Sciatic nerve (tissue), 2 donors: ENCODE measurements around the gene TSPO2. TPM values are rescaled to one million over a fixed set of nuclear protein-coding genes. Genes with fewer than 3 reads are reported as not detected.

Source experiments
- ATAC-seq: fragments of 200-7000 bp; cut with Tn5 transposase; one replicate; pipeline ENCODE4 v1.9.1; 2020; ENCODE audit warnings: mild to moderate bottlenecking, moderate library complexity
- DNase-seq: peaks from one replicate; pipeline ENCODE4 v3.0.0-alpha.2; 2020; ENCODE audit warnings: low spot score
- intact Hi-C: fragments of 100-400 bp; cut with DNase I; formaldehyde crosslinking; loops from one replicate; pipeline ENCODE4 v1.14.2; 2022
- total RNA-seq: library from RNA; stranded (reverse); fragmentation: NEBNext Ultra II Directional; extraction: Animal tissue kit (Norgen Biotek cat#: 25700); gene quantifications from one replicate; pipeline ENCODE4 v1.2.1, GENCODE V29; 2021
- donor health status: DM: no; HTN: no; CAD: no.
- donor health status: DM: no; HTN: no; CAD: no.

Gene TSPO2
- total RNA-seq, 1 donor from 2014 or later: 0.53 TPM

DNA sequence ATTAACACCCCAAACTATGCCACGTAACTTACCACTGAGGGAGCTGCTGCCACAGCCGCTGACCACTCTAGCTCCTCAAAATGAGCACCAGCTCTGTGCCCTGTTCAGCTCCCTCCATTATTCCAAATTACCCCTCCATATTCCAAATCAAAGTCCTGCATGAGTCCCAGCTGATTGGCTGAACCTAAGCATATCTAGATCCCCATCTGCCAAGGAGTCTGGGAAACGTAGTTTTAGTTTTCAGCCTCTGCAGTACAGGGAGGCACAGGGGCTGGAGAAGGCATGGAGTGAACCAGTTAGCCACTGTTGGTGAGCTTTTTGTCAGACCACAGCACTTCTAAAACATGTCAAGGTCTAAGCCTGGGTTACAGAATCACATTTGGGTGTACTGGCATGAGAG lies 19.2 kb upstream of the TSPO2 start:
- ATAC-seq: no peak
- no peak for DNase-seq
- intact Hi-C loops: no loop called here

GRCh38 chr6:41025966-41026530 lies 16.2 kb upstream of the TSPO2 start:
- intact Hi-C loops: loop anchor here (5.0 kb wide), 1 partner anchor 779 kb away; no protein-coding TSS in a partner anchor
- DNase-seq: no peak
- no peak for ATAC-seq

DNA sequence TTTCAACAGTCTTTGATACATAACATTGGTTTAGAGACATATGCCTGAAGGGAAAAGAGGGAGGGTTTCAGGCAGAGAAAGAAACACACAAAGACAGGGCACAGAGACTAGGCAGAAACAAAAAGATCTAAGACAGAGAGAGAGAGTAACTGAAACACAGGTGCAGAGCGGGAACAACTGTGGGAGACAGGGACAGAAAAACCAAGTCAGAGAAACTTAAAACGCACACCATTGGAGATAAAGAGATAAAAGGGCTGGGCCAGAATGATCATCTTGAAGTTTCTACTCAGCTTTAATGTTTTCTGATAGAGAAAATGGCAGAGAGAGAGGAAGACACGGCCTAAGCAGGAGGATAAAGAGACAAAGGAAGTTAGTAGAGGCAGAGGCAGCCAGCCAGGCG lies 15.0 kb upstream of the TSPO2 start:
- DNase-seq: no peak
- intact Hi-C loops: loop anchor here (5.0 kb wide), 1 partner anchor 780 kb away; no protein-coding TSS in a partner anchor
- no peak for ATAC-seq

GRCh38 chr6:41027799-41028560 lies 14.3 kb upstream of the TSPO2 start:
- intact Hi-C loops: loop anchor here (5.0 kb wide), 1 partner anchor 781 kb away; no protein-coding TSS in a partner anchor
- ATAC-seq (peak; percentile 97), DNase-seq (peak; percentile 94)

- ATAC-seq (peak; percentile 44), DNase-seq (no peak)
- intact Hi-C loops: loop anchor here (5.0 kb wide), 1 partner anchor 781 kb away; no protein-coding TSS in a partner anchor
These were observed 13.5 kb upstream of the TSPO2 start for GRCh38 chr6:41028561-41029412.

GRCh38 chr6:41032830-41033229 lies 9.4 kb upstream of the TSPO2 start:
- ATAC-seq (no peak), DNase-seq (no peak)
- intact Hi-C loops: no loop called here

DNA sequence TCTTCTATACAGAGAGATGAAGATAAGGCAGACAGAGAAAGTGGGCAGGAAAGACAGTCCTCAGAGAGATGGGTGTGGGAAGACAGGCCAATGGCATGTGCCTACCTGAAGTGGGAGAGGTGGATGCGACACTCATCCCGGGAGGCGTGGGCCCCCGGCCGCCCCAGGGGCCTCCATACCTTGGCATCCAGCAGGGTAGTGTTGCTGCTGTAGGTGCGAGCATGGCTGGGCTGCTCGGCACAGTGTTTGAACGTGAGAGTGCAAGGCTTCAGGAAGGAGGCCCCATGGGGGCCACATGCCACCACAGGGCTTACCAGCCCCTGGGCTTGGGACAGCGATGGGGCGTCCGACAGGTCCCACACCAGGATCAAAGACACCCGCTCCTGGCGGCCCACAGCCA lies 8.5 kb upstream of the TSPO2 start:
- ATAC-seq: no peak
- intact Hi-C loops: no loop called here

GRCh38 chr6:41036186-41036585 lies 6.1 kb upstream of the TSPO2 start:
- intact Hi-C loops: no loop called here
- DNase-seq: no peak
- ATAC-seq: no peak

More for the DNA sequence above, 8.5 kb upstream of the TSPO2 start:
- DNase-seq: no peak

GRCh38 chr6:41036601-41037000 lies 5.7 kb upstream of the TSPO2 start:
- DNase-seq (no peak), ATAC-seq (no peak)
- intact Hi-C loops: no loop called here

- ATAC-seq (no peak), DNase-seq (no peak)
- intact Hi-C loops: no loop called here
These were observed 5.0 kb upstream of the TSPO2 start for GRCh38 chr6:41037107-41037900.

DNA sequence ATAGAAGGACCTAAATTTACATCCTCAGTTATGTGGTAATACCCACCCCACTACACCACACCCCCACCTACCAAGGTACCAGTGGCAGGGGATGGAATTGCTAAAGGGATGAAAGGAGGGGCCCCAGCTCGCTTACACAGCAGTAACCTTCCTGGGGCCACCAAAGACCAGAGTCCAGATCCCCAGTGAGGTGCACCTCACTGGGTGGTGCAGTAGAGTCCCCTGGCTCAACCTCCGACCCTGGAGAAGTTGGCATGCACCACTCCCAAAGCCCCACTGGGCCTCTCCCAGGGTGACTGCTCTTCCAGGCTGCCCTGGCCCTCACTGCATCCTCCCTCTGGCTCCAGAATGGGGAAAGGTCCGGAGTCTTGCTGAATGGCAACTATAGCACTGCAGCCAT lies 4.1 kb upstream of the TSPO2 start:
- ATAC-seq (no peak), DNase-seq (no peak)
- intact Hi-C loops: no loop called here

DNA sequence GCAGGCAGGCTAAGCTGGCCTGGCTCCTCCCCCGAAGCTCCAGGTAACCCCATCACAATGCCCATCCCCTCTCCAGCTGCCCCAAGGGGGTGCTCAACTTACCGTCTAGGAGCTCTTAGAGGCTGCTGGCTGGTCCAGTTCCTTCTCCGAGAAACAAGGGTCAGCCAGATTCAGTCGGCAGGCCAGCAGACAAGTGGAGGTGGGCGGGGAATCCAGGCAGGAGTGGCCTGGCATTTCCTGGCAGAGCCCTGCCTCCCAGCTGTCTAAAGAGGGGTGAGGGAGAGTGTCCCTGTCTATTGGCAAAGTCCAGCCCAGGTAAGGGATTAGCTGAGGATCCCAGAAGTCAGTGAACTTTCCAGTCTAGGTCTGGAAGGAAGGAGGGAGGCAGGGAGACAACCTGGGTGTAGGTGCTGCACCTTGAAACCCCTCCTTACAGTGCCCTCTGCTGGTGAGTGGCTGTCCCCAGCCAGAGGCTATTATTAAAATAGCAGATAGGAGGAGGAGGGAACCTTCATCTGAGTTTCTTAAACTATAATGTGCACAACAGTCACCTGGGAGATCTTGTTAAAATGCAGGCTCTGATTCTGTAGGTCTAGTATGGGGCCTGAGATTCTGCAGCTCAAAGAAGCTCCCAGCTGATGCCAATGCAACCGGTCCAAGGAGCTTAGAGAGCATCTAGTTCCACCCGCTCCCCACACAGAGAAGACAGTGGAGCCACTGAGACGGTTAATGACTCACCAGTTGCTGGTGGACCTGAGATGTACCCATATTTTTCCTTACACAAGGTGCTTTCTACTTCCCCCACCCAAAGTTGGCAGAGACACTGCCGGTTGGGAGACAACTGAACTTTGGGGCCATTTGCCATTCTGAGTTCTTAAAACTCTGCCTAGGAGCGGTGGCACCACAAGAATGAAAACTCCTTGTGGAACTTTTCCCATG lies 2.9 kb upstream of the TSPO2 start, which contains the start of gene UNC5CL:
UNC5CL (minus strand) TSS at position 162 of the 939 bp plus-strand sequence. CDS start 4,147 bp downstream, outside the sequence.
- DNase-seq: no peak
- intact Hi-C loops: no loop called here
- no peak for ATAC-seq

DNA sequence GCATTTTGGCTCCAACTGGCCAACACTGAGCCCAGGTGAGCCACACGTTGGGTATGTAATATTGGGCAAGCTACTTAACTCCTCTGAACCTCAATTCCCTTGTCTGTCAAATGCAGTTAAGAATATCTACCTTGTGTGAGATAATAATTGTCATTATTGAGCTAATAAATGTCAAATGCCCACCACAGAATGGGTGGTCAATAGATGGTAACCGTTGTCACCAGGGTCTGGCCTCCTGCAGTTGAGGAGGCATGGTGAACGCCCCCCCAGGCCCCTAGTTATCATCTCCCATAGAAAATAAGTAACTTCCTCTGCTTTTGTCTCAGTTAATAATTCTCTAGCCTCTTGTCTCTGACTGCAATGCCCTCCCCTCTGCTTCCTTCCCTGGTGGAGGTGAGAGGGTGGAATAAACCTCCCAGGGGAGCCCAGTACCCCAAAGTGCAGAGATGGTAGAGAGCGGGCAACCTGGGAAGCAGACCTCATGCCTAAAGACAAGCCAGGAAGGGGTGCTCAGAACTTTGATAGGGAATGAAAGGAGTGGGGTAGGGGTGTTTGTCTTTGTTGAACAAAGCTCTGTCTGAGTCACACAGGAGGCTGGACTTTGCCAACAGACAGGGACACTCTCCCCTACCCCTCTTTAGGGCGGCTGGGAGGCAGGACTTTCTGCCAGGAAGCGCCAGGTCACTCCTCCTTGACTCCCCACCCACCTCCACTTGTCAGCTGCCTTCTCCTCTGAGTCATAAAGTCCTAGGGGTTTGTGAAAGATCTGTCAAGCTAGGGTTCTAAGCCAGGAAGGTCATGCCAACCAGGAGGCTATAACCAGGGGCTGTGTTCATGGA lies 1.9 kb upstream of the TSPO2 start:
- ATAC-seq (no peak), DNase-seq (no peak)
- intact Hi-C loops: no loop called here

- ATAC-seq: no peak
- DNase-seq: no peak
- intact Hi-C loops: no loop called here
These were observed 1.2 kb upstream of the TSPO2 start for GRCh38 chr6:41040940-41041536.

- intact Hi-C loops: no loop called here
- ATAC-seq (no peak), DNase-seq (no peak)
These were observed 884 bp downstream of the TSPO2 start for GRCh38 chr6:41043151-41043550.

GRCh38 chr6:41045664-41046063 lies 3.4 kb downstream of the TSPO2 start:
- no peak for ATAC-seq
- DNase-seq: no peak
- intact Hi-C loops: no loop called here

DNA sequence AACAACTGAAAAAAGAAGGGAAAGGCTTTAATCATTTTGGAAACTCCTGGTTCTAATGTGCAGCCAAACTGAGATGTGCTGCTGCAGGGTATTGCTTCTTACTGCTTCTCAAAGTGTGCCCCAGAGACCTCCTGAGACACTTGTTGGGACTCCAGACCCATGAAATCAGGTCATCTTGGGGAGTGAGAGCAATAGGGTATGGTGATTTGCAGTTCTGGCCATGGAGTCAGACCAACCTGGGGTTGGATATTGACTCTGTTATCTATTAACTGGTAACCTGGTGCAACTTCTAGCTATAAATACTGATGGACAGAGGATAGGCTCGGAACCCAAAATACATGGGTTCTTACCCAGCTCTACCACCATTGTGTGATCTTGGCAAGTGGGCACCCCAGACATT lies 3.8 kb downstream of the TSPO2 start:
- intact Hi-C loops: no loop called here
- ATAC-seq: no peak

More for the DNA sequence above, 3.8 kb downstream of the TSPO2 start:
- DNase-seq: no peak
